HG03060 (cell line): ENCODE data around the gene ECSIT.
"Not testable (repeated sequence)": the region's sequence is repeated elsewhere in the genome, so short reads cannot be mapped to it uniquely, and the experiment has no call there.

Source experiments
- ATAC-seq: cut with Tn5 transposase; IDR thresholded peaks from one replicate; pipeline ENCODE4 v1.9.1; 2021; ENCODE audit warnings: low read depth, moderate number of reproducible peaks; ENCODE audit not compliant: unreplicated experiment

ECSIT gene

GRCh38 chr19:11479898-11480714 is 48.8 kb downstream of the ECSIT start:
- no peak for ATAC-seq

DNA sequence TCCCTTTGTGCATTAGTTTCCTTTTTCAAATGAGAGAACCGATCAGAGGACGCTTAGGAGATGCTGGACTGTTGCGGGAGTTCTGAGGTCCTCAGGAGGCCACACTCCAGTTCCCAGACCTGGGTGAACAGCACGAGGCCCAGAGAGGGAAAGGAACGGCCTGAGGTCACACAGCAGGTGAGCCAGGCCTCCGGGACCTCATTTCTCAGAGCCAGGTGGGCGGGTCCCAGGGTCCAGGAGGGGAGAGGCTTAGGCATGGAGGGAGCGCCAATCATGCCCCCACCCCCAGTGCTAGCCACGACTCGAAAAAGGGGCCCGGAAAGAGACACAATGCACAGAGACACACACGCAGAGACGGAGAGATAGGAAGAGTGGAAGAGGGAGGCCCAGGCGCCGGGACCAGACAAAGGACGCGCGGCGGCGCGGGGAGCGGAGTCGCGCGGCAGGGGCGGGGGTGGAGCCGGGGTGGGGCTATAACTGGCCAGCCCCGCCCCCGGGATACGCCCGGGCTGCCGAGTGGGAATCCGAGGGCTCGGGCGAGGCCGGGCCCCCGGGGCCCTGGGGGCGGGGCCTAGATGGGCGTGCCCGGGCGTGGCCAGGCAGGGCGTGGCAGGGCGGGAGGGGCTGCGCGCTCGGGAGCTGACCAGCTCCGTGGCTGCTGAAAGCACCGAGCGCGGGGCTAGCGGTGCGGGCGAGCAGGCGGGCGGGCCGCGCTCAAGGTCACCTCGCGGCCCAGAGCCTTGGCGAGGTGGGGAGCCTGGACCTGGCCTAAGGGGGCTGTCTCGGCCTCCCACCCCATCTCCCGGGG is 49.6 kb downstream of the ECSIT start:
- ATAC-seq, result no peak

DNA sequence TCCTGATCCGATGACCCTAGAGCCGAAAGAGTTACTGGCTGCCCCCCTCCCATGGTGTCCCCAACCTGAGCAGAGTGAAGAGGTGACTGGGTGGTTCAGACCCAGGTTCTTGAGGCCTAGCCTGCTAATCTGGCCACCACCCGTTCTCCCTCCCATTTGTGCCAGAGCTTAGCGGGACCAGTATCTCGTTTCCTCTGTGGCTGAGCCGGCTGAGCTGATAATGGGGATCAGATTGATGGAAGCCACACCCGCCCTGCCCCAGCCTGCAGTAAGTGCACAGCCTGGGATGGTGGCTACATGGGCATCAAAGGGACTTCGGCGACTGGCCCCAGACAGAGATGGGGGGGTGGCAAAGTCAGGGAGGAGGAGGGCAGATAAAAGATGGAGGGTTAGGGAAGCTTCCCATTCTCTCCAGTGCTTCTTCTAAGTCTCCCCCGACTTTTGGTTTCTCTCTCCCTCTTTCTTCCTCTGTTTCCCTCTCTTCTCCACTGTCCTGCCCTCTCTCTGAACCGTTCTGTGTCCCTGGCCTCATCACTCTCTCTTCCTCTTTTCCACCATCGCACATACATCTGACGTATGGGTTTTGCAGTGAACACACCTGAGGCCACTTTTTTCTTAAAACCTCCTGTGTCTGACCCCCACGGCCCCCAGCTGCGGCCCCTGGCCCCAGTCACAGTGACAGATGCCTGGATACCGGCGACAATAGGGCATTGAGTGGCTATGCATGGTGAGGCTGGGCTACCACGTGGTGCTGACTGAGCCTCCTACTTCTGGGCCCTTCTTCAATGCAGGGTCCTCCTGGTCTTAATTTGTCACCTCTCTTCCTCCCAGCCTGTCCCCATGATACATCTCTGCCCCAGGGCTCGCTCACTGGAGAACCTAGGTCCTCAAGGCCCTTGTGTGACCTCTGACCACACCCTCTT is 50.5 kb downstream of the ECSIT start:
- no peak for ATAC-seq

- ATAC-seq, result no peak
Observed at GRCh38 chr19:11475861-11476260, 53.1 kb downstream of the ECSIT start.

GRCh38 chr19:11475343-11475742 is 53.6 kb downstream of the ECSIT start:
- ATAC-seq, result not testable (repeated sequence)

DNA sequence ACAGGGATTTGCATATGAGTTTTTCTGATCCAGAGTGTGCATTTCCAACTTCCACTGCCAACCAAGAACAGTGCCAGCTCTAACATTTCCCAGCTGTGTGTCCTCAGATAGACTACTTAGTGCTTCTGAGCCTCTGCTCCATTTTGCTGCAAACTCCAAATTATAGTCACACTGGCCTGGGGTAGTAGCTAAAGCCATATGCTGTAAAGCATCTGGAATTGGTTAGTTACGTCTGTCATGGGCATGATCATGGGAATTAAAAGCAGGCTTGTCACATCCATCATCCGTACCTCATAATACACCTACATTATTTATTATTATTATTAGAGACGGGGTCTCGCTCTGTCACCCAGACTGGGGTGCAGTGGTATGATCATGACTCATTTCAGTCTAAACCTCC is 55.2 kb downstream of the ECSIT start:
- no peak for ATAC-seq

DNA sequence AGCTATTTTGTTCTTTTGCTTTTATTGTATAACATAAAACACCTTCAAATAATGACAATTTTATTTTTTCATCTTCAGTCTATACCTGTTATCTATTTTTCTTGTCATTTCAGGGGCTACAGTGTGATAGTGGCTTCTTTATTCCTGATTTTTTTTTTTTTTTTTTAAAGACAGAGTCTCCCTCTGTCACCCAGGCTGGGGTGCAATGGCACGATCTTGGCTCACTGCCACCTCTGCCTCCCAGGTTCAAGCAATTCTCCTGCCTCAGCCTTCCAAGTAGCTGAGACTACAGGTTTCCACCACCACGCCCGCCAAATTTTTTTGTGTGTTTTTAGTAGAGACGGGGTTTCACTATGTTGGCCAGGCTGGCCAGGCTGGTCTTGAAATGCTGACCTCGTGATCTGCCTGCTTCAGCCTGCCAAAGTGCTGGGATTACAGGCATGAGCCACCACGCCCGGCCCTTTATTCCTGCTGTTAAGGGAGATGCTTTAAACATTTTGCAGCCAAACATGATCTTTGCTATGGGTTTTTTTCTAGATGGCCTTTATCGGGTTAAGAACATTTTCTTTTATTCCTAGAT is 60.6 kb downstream of the ECSIT start:
- ATAC-seq, result not testable (repeated sequence)

DNA sequence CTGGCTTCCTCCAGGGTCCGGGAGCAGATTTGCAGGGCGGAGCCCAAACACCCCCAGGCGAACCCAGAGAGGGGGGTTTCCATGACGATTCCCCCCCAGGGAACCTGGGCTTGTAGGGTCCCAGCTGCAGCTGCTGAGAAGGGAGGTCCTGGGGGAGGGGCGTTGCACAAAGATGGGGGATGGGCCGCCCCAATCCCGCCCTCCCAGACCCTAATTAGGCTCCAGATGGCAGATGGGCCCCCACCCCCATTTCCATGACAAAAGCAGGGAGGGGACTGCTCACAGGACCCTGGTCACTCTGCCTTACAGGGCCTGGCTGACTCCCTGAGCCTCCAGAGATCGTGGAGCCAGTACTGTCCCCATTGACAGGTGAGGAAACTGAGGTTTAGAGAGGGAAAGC is 63.3 kb downstream of the ECSIT start:
- ATAC-seq, result no peak

DNA sequence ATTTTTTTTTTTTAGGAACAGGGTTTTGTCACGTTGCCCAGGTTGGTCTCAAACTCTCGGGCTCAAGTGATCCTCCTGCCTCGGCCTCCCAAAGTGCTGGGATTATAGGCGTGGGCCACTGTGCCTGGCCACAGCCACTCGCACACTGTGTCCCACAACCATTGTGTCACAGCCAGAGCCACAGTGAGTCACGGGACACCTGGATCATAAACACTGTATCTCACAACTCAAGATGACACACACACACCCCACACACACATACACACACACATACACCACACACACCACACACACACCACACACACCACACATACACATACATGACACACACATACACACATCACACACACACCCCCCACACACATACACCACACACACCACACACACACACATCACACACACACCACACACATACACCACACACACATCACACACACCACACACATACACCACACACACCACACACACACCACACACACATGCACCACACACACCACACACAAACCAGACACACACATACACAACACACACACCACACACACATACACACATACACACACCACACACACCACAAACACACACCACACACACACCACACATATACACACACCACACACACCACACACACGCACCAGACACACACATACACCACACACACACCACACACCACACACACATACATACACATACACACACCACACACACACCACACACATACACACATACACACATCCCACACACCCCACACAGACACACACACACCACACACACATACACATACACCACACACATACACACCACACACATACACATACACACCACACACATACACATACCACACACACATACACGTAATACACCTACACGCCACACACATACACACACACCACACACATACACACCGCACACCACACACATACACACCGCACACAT is 64.3 kb downstream of the ECSIT start:
- no peak for ATAC-seq

DNA sequence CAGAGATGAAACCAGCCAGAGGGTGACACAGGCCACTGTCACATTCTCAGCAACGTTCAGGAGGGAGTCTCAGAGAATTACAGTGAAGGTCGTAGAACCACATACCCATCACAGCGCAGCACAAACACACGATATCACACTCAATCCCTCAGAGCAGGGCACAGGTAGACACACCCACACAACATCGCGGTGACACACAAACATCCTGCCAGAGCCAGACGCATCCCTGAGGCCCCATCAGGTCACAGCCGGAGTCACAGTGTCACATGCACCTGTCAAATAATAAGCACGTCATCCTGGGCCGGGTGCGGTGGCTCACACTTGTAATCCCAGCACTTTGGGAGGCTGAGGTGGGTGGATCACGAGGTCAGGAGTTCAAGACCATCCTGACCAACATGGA is 65.5 kb downstream of the ECSIT start:
- no peak for ATAC-seq

DNA sequence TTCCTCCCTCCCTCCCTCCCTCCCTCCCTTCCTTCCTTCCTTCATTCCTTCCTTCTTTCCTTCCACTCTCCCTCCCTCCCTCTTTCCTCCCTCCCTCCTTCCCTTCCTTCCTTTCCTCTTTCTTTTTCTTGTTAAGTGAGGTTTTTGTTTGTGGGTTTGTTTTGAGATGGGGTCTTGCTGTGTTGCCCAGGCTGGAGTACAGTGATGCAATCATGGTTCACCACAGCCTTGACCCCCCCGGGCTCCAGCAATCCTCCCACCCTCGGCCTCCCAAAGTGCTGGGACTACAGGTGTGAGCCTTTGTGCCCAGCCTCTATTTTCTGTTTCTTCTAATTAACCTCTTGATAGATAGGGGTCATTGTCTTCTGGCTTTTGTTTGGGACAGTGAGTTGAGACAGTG is 67.5 kb downstream of the ECSIT start:
- no peak for ATAC-seq

DNA sequence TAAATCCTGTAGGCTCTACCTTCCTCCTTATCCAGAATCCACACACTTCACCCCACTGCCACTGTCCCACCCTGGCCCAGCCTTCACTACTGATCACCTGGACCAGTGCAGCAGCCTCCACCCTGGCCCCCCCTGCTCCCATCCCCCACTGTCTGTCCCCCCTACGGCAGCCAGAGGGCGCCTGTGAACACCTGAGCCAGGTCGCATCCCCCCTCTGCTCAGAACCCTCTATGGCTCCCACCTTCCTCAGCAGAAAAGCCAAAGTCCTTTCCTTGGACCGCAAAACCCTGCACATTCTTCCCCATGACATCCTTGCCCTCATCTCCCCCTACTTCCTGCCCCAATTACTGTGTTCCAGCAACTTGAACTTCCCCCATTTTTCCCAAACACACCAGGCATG is 68.7 kb downstream of the ECSIT start:
- ATAC-seq, result no peak

GRCh38 chr19:11458912-11459311 is 70.0 kb downstream of the ECSIT start:
- not testable (repeated sequence) for ATAC-seq

DNA sequence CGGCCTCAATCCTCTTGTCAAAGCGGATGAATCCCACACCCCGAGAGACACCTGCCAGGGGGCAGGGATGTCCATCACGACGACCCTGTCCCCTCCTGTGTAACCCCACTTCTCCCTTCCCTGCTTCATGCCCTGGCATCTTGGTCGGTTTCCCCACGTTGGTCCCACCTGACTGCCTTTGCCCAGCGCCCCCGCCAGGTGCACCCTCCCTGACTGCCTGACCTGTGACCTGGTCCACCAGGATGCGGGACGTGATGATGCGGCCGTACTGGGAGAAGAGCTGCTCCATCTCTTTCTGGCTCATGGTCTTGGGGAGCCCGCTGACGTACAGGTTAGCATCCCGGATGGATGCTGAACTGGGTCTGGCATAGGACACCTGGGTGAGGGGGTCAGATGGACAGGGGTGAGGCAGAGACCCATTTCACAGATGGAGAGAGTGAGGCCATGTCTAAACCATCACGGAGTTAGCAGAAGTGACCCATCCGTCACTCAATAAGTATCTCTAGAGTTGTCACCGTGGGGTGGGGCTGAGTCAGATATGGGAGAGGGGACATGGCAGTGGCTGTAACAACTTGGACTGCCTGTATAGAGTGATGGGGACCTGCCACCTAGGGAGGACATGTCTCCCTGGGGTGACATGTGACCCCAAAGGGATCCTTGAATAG is 70.6 kb downstream of the ECSIT start:
- no peak for ATAC-seq

GRCh38 chr19:11457831-11458230 is 71.1 kb downstream of the ECSIT start:
- no peak for ATAC-seq

- ATAC-seq, result no peak
Observed at GRCh38 chr19:11457115-11457514, 71.8 kb downstream of the ECSIT start.

DNA sequence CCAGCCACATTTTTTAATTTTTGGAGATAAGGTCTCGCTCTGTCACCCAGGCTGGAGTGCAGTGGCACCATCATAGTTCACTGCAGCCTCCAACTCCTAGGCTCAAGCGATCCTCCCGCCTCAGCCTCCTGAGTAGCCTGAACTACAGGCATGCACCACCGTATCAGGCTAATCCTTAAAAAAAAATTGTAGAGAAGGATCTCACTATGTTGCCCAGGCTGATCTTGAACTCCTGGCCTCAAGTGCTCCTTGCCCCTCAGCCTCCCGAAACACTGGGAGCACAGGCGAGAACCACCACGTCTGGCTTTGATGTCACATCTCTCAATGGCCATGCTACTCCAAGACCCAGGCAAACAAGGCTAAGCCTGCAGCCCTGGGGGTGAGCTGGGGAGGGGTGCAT is 72.3 kb downstream of the ECSIT start:
- ATAC-seq, result no peak
